ENCODE results near the gene XDH.

GRCh38 chr2:31434911-31435310, 20.4 kb upstream of the XDH start:
- TF ChIP-seq CTCF (IDR thresholded peaks at IDR 0.05) (peak; percentile 26), EZH2 (IDR thresholded peaks at IDR 0.05) (no peak), EZH2phosphoT487 (IDR thresholded peaks at IDR 0.05) (no peak)
